Measurements from ENCODE around the gene SVOP. TPM values are rescaled to one million over a fixed set of nuclear protein-coding genes. Genes with fewer than 3 reads are reported as not detected.

SVOP gene
- total and polyA plus RNA-seq, 4 donors = 0.10 TPM; not detected in 3

DNA sequence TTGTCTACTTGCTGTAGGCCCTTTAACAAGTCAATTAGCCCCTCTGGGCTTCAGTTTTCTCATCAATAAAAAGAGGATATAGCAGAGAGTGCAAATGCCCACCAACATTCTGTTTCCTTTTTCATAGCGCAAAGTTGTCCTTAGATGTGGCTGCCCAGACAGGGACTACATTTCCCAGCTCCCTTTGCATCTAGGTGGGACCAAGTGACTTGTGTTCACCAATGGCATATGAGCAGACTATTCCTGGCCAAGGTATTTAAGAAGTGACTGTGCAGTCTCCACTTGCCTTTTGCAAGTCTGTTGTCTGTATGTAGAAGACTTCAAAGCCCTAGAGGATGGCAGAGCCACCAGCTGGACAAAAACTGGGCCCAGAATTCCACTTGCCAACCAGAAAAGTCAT, 81.3 kb downstream of the SVOP start:
- Histone ChIP-seq H3K36me3 (ENCODE audit: control insufficient read depth in 4 of 4, insufficient read depth in 3 of 4, low read depth in 1 of 4, low read length in 3 of 4) (no peaks in the 10 kb centered on the region), H3K4me1 (ENCODE audit: control insufficient read depth in 4 of 4, insufficient read depth in 4 of 4, low read length in 3 of 4) (no peaks in the 10 kb centered on the region), H3K9ac (ENCODE audit: low read depth in 1 of 2, low read length in 2 of 2) (no peak overlapping the region), H3K4me3 (ENCODE audit: low read depth in 1 of 3, low read length in 3 of 3) (no peak overlapping the region), H3K27ac (ENCODE audit: low read depth in 1 of 2, low read length in 2 of 2) (no peak overlapping the region), H3K27me3 (ENCODE audit: control insufficient read depth in 4 of 4, insufficient read depth in 4 of 4, low read length in 3 of 4) (no peaks in the 10 kb centered on the region), H3K9me3 (ENCODE audit: control insufficient read depth in 4 of 4, low read length in 3 of 4) (no peaks in the 10 kb centered on the region)
- no peak for TF ChIP-seq NR2F2 (IDR thresholded peaks at IDR 0.05)
- TF ChIP-seq TAF1 (conservative IDR thresholded peaks at IDR 0.05) = no peak
- TF ChIP-seq JUND (IDR thresholded peaks at IDR 0.05) = no peak
- no peak for TF ChIP-seq SP1 (IDR thresholded peaks at IDR 0.05)
- TF ChIP-seq FOXA1 (IDR thresholded peaks at IDR 0.05) = no peak
- TF ChIP-seq EGR1 (IDR thresholded peaks at IDR 0.05; ENCODE audit: low read depth in 2 of 2) = no peak
- TF ChIP-seq GABPA (IDR thresholded peaks at IDR 0.05 in 1 of 2, conservative IDR thresholded peaks at IDR 0.05 in 1 of 2) = no peak
- no peak for TF ChIP-seq MAX (IDR thresholded peaks at IDR 0.05)
- no peak for TF ChIP-seq CTCF (IDR thresholded peaks at IDR 0.05; ENCODE audit: low read depth, low read length, missing input control)
- TF ChIP-seq, protein P1, sequence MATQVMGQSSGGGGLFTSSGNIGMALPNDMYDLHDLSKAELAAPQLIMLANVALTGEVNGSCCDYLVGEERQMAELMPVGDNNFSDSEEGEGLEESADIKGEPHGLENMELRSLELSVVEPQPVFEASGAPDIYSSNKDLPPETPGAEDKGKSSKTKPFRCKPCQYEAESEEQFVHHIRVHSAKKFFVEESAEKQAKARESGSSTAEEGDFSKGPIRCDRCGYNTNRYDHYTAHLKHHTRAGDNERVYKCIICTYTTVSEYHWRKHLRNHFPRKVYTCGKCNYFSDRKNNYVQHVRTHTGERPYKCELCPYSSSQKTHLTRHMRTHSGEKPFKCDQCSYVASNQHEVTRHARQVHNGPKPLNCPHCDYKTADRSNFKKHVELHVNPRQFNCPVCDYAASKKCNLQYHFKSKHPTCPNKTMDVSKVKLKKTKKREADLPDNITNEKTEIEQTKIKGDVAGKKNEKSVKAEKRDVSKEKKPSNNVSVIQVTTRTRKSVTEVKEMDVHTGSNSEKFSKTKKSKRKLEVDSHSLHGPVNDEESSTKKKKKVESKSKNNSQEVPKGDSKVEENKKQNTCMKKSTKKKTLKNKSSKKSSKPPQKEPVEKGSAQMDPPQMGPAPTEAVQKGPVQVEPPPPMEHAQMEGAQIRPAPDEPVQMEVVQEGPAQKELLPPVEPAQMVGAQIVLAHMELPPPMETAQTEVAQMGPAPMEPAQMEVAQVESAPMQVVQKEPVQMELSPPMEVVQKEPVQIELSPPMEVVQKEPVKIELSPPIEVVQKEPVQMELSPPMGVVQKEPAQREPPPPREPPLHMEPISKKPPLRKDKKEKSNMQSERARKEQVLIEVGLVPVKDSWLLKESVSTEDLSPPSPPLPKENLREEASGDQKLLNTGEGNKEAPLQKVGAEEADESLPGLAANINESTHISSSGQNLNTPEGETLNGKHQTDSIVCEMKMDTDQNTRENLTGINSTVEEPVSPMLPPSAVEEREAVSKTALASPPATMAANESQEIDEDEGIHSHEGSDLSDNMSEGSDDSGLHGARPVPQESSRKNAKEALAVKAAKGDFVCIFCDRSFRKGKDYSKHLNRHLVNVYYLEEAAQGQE (IDR thresholded peaks at IDR 0.05) = no peak
- TF ChIP-seq RXRA (IDR thresholded peaks at IDR 0.05) = no peak
- WGBS = 50% methylated on average over 1 of the region's 1 CpG
- DNase-seq (ENCODE audit: low spot score) = no peak

DNA sequence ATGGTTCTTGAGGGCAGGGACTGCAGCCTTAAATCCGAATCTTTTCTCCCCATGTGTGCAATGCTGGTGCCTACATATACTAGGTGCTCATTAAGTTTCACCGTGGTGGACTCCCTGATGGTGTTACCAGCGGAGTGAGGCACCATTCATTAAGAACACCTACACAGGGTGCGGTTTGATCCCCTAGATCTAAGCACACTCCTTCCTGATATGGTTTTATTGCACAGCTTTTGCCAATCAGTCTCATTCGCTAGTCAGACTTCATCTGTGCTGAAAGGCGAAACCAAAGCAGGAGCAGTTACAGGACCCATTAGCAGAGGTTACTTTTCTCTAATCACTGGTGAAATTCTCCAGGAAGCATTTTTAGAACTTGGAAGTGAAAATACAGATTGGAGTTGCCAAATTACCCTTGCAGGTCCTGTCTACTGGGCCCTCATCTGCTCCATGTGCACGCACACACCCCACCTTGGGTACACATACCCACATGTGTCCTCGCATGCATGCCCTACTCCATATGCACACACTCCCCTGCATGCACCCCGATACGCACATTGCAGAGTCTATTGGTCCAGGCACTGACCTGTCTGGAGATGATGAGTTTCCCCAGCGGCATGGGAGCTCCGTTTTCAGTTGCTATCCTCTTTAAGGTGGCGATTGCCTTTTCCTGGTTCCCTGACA, 82.5 kb downstream of the SVOP start:
- Histone ChIP-seq H3K36me3 (ENCODE audit: control insufficient read depth in 4 of 4, insufficient read depth in 3 of 4, low read depth in 1 of 4, low read length in 3 of 4) (no peaks in the 10 kb centered on the region), H3K4me1 (ENCODE audit: control insufficient read depth in 4 of 4, insufficient read depth in 4 of 4, low read length in 3 of 4) (no peaks in the 10 kb centered on the region), H3K9ac (ENCODE audit: low read depth in 1 of 2, low read length in 2 of 2) (no peak overlapping the region), H3K27ac (ENCODE audit: low read depth in 1 of 2, low read length in 2 of 2) (no peak overlapping the region), H3K27me3 (ENCODE audit: control insufficient read depth in 4 of 4, insufficient read depth in 4 of 4, low read length in 3 of 4) (no peaks in the 10 kb centered on the region), H3K9me3 (ENCODE audit: control insufficient read depth in 4 of 4, low read length in 3 of 4) (no peaks in the 10 kb centered on the region), H3K4me3 (ENCODE audit: low read depth in 1 of 3, low read length in 3 of 3) (no peak overlapping the region)
- 88% methylated on average over 13 of the region's 13 CpGs for WGBS
- no peak for DNase-seq (ENCODE audit: low spot score)
- TF ChIP-seq CTCF (IDR thresholded peaks at IDR 0.05; ENCODE audit: low read depth, low read length, missing input control) (no peak), SP1 (IDR thresholded peaks at IDR 0.05) (no peak), JUND (IDR thresholded peaks at IDR 0.05) (no peak)
